Subcutaneous adipose tissue (tissue), 4 donors: ENCODE results near the gene SIK2. TPM values are rescaled to one million over a fixed set of nuclear protein-coding genes. Genes with fewer than 3 reads are reported as not detected.

Experiments used
- CTCF ChIP-seq: fragments of 450-650 bp; IDR thresholded peaks from one replicate; pipeline ENCODE4 v1.5.1; 2016; ENCODE audit warnings: low read depth, mild to moderate bottlenecking, control low read depth, antibody characterized with exemption, moderate library complexity
- total RNA-seq, 4 donors: library from RNA; depleted of rRNA; stranded (reverse); fragments of >200 nt; gene quantifications; one replicate each; pipeline ENCODE4 v1.1.0, GENCODE V29; 2016

SIK2 gene
- total RNA-seq, 4 donors from 2014 or later: 75.8 to 113 (median 101) TPM

GRCh38 chr11:111718859-111719258 is 116.6 kb downstream of the SIK2 start:
- no peak for TF ChIP-seq CTCF

DNA sequence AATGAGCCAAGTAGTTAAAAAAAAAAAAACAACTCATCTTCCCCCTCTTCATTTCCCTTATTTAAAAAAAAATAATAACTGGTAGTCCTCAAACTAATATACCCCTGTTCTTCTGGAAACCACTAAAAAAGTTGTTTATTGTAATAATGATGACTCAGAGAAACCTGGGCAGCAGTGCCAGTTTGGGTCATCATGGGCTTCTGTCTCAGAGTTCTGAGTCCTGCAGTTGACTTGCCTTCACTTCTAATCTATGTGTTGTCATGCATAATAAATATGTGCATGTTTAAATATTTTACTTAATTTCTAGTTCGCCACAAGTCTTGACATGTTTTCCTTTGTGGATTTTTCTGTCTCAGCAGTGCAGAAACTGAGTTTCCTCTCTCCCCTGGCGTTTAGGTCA is 117.1 kb downstream of the SIK2 start:
- TF ChIP-seq CTCF: no peak

DNA sequence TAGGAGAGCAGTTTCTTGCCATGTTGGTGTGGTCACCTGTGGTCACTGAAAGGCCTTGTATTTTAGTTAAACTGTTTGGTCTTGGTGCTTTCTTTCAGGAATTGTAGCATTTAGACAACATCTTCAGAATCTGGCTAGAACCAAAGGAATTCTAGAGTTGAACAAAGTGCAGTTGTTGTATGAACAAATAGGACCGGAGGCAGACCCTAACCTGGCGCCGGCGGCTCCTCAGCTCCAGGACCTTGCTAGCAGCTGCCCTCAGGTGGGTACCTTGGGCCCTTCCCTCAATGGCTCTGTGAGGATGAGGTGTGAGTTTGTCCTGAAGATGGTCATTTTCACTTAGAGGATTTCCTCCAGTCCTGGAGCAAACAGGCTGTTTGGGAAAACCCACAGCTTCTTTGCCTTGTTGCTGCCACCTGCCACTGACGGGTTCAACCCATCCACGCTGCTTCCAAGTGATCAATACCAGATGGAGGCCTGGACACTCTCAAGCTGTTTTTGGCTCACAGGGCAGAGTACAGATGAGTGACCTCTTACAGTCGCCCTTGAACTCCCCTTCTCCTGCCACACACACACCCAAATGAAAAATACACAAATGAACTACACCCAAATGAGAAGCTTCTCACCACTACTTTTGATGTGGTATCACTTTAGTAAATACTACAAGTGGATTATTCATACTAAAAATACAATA is 118.7 kb downstream of the SIK2 start:
- TF ChIP-seq CTCF: no peak

GRCh38 chr11:111722501-111722900 is 120.3 kb downstream of the SIK2 start:
- no peak for TF ChIP-seq CTCF

- no peak for TF ChIP-seq CTCF
These were observed 121.3 kb downstream of the SIK2 start for GRCh38 chr11:111723595-111723994.

DNA sequence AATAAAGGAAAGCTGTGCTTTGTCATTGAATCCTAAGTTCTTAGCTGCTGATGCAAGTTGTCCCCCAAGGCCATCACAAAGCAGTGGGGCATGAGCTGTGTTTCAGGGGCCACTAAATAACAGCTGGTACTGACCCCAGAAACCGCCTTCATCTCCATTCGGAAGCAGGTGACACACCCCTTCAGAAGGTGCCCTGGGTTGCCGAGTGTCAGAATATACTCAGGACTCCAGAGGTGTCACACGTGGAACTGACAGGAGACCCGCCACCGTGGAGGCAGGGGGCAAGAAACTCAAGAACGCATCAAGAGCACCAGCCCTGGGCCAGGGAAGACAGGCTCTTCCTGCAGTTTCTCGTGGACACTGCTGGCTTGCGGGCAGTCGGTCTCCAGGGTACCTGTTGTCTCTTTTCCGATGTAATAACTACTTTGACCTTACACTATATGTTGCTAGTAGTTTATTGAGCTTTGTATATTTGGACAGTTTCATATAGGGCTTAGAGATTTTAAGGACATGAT is 122.4 kb downstream of the SIK2 start:
- TF ChIP-seq CTCF: no peak

- TF ChIP-seq CTCF: no peak
These were observed 123.4 kb downstream of the SIK2 start for GRCh38 chr11:111725621-111726020.
